Endothelial cell of umbilical vein (primary cell): ENCODE results near the gene DENND1A. TPM values are rescaled to one million over a fixed set of nuclear protein-coding genes. Genes with fewer than 3 reads are reported as not detected.

Experiments used
- BruUV-seq: library from RNA; stranded (reverse); fragments of 400-500 nt; replicated peaks from 2 replicates; lab custom pipeline; 2021; lab: Mats Ljungman, UMichigan
- CTCF ChIA-PET: fragments of 300-600, 350-600 bp; sonication (Branson Sonifier 250); formaldehyde crosslinking; loops from one replicate; lab custom pipeline; 2021; ENCODE audit warnings: antibody characterized with exemption, inconsistent platforms; lab: Charles Lee
- POLR2A ChIA-PET: fragments of 300-600, 350-600 bp; sonication (Branson Sonifier 250); formaldehyde crosslinking; loops from one replicate; lab custom pipeline; 2021; ENCODE audit warnings: antibody characterized with exemption, inconsistent platforms; lab: Charles Lee
- DNase-seq: peaks from one replicate; pipeline ENCODE4 v3.0.0-alpha.2; 2011; ENCODE audit warnings: low read depth, low spot score
- FAIRE-seq: peaks from 2 replicates; lab custom pipeline; 2011; peaks lifted over from hg19 to GRCh38; lab: Jason Lieb, UNC
- H2AFZ ChIP-seq: 2 replicates; pipeline ENCODE4 v1.6.0; 2012; ENCODE audit warnings: low read depth, low read length, control low read depth, inconsistent platforms
- H3K27ac ChIP-seq: 2 replicates; pipeline ENCODE4 v1.5.1; 2011; ENCODE audit warnings: low read depth, mild to moderate bottlenecking, control low read depth, low read length, moderate library complexity; ENCODE audit not compliant: insufficient read depth
- H3K27me3 ChIP-seq, 2 experiments: 2 replicates each; pipeline versions ENCODE4 v1.6.0 to v1.6.1; 2011; ENCODE audit warnings: low read length in 2 of 2, mixed read lengths in 1 of 2; ENCODE audit not compliant: control insufficient read depth in 2 of 2, insufficient read depth in 2 of 2
- H3K36me3 ChIP-seq, 2 experiments: 2 replicates in 1 of 2; 3 replicates in 1 of 2; pipeline ENCODE4 v1.5.1; 2011; ENCODE audit warnings: low read length in 2 of 2, mild to moderate bottlenecking in 1 of 2, moderate library complexity in 1 of 2; ENCODE audit not compliant: control insufficient read depth in 2 of 2, insufficient read depth in 2 of 2; ENCODE audit errors: extremely low read depth in 1 of 2
- H3K4me1 ChIP-seq: 3 replicates; pipeline ENCODE4 v1.5.1; 2011; ENCODE audit warnings: mild to moderate bottlenecking, low read length; ENCODE audit not compliant: control insufficient read depth, insufficient read depth; ENCODE audit errors: extremely low read depth
- H3K4me2 ChIP-seq: 2 replicates; pipeline ENCODE4 v1.6.1; 2011; ENCODE audit warnings: low read length, control low read depth, mixed read lengths; ENCODE audit not compliant: insufficient read depth
- H3K4me3 ChIP-seq, 3 experiments: fragments of 200-600 bp in 1 of 3; sonication (generic), shearing (Covaris generic) in 1 of 3; replicated peaks in 1 of 3; 2 replicates each; pipeline ENCODE4 v1.5.1; 2011 to 2016; ENCODE audit warnings: control low read depth in 3 of 3, low read length in 3 of 3, mild to moderate bottlenecking in 2 of 3, inconsistent platforms in 1 of 3, low read depth in 1 of 3, moderate library complexity in 1 of 3; ENCODE audit not compliant: insufficient read depth in 1 of 3
- H3K79me2 ChIP-seq: 2 replicates; pipeline ENCODE4 v1.6.0; 2012; ENCODE audit warnings: low read length, inconsistent platforms; ENCODE audit not compliant: control insufficient read depth, insufficient read depth
- H3K9ac ChIP-seq: replicated peaks from 2 replicates; pipeline ENCODE3; 2011; ENCODE audit warnings: low read length, control low read depth; ENCODE audit not compliant: insufficient read depth; ENCODE audit errors: extremely low read depth
- H3K9me1 ChIP-seq: replicated peaks from 3 replicates; pipeline ENCODE4 v1.6.0; 2011; ENCODE audit warnings: mild to moderate bottlenecking, low read length; ENCODE audit not compliant: control insufficient read depth, insufficient read depth; ENCODE audit errors: extremely low read depth
- H3K9me3 ChIP-seq: replicated peaks from 2 replicates; pipeline ENCODE4 v1.5.1; 2012; ENCODE audit warnings: low read length, inconsistent platforms; ENCODE audit not compliant: control insufficient read depth, insufficient read depth
- H4K20me1 ChIP-seq: replicated peaks from 2 replicates; pipeline ENCODE3; 2011; ENCODE audit warnings: mild to moderate bottlenecking, low read length; ENCODE audit not compliant: control insufficient read depth, insufficient read depth; ENCODE audit errors: extremely low read depth
- CTCF ChIP-seq, 2 donors: IDR thresholded peaks; 1 replicate in 1 of 2; 2 replicates in 1 of 2; pipeline ENCODE4 v1.5.1; 2011; ENCODE audit warnings: low read length in 2 of 2, mild to moderate bottlenecking in 2 of 2, moderate library complexity in 2 of 2, control low read depth in 1 of 2, inconsistent platforms in 1 of 2, low read depth in 1 of 2; ENCODE audit not compliant: insufficient read depth in 1 of 2; ENCODE audit errors: extremely low read depth in 1 of 2
- MYC ChIP-seq: IDR thresholded peaks from one replicate; pipeline ENCODE4 v1.6.1; 2011; ENCODE audit warnings: mild to moderate bottlenecking, low read depth, low read length
- dilution Hi-C: fragments of 300-500 bp; cut with MboI; formaldehyde crosslinking; loops from one replicate; pipeline ENCODE4 v1.15.0; 2019; ENCODE audit warnings: low sequenced_read_pairs; ENCODE audit not compliant: extremely low pct_ligation_motif_present
- intact Hi-C: fragments of 100-400 bp; cut with micrococcal nuclease; formaldehyde crosslinking; loops from one replicate; pipeline ENCODE4 v1.10.0; 2022
- polyA plus RNA-seq, 4 experiments: library from polyadenylated mRNA; depleted of rRNA in 3 of 4; stranded (reverse) in 3 of 4; unstranded in 1 of 4; fragments of >200 nt; gene quantifications; 2 replicates each; pipeline versions ENCODE4 v1.2.1 to v1.2.3, GENCODE V29; 2011 to 2012; ENCODE audit warnings: missing spikeins in 1 of 4
- total RNA-seq: library from RNA; stranded (reverse); gene quantifications from 2 replicates; pipeline ENCODE4 v1.2.3, GENCODE V29; 2021
- TF ChIP-seq, protein P1 (sequence below): IDR thresholded peaks from 2 replicates; pipeline ENCODE4 v1.6.1; 2011; ENCODE audit not compliant: insufficient read depth, insufficient read length

The DENND1A gene
- total and polyA plus RNA-seq, 2 donors (not counting 3 experiments of a cell fraction or from before 2014, with no cell fraction given) = 18.5 to 24.5 TPM

GRCh38 chr9:123344192-123344949 lies 585.6 kb downstream of the DENND1A start:
- intact Hi-C loops = no loop called here
- Histone ChIP-seq H3K9ac (no peak overlapping the region), H4K20me1 (no peaks in the 10 kb centered on the region), H3K9me1 (no peaks in the 10 kb centered on the region), H3K4me1 (no peaks in the 10 kb centered on the region), H3K36me3 (no peaks in the 10 kb centered on the region), H2AFZ (no peak overlapping the region), H3K4me3 (no peak overlapping the region), H3K79me2 (no peaks in the 10 kb centered on the region), H3K27me3 (no peaks in the 10 kb centered on the region), H3K9me3 (no peaks in the 10 kb centered on the region), H3K27ac (no peak overlapping the region), H3K4me2 (no peak overlapping the region)
- no peak for FAIRE-seq
- BruUV-seq = no TSS peak
- no peak for DNase-seq
- ChIA-PET CTCF (interaction anchor here (1.0 to 1.7 kb wide), 4 partner anchors 10 to 263 kb away, joined by 5 to 11 read pairs (median 6); no protein-coding TSS in a partner anchor), POLR2A (no interaction called here)
- TF ChIP-seq MYC = no peak
- TF ChIP-seq, protein P1, sequence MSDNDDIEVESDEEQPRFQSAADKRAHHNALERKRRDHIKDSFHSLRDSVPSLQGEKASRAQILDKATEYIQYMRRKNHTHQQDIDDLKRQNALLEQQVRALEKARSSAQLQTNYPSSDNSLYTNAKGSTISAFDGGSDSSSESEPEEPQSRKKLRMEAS = no peak
- no peak for TF ChIP-seq CTCF (IDR thresholded peaks at IDR 0.05; ENCODE audit: extremely low read depth in 1 of 2, insufficient read depth in 1 of 2, low read depth in 1 of 2, low read length in 2 of 2)
- dilution Hi-C loops = no loop called here
